Adrenal gland (tissue), 12 donors: Measurements from ENCODE around the gene CA9. TPM values are rescaled to one million over a fixed set of nuclear protein-coding genes. Genes with fewer than 3 reads are reported as not detected.

ENCODE experiments used
- DNase-seq, 7 donors: peaks; one replicate each; pipeline ENCODE4 v3.0.0-alpha.2; 2019 to 2020
- H3K27ac ChIP-seq, 5 donors: fragments of 200-600 bp; sonication (generic) in 4 of 5; 1 replicate in 3 of 5; 2 replicates in 2 of 5; pipeline versions ENCODE4 v1.5.1 to v1.8.0; 2016 to 2020; ENCODE audit warnings: mild to moderate bottlenecking in 1 of 5
- H3K27me3 ChIP-seq: fragments of 200-600 bp; 2 replicates; pipeline ENCODE4 v1.8.0; 2021
- H3K36me3 ChIP-seq, 2 donors: fragments of 200-600 bp; replicated peaks in 1 of 2; 1 replicate in 1 of 2; 2 replicates in 1 of 2; pipeline versions ENCODE4 v1.5.1 to v1.8.0; 2018 to 2022
- H3K4me1 ChIP-seq, 2 donors: fragments of 200-600 bp; replicated peaks in 1 of 2; 1 replicate in 1 of 2; 2 replicates in 1 of 2; pipeline versions ENCODE4 v1.5.1 to v1.8.0; 2018 to 2021
- H3K4me3 ChIP-seq, 4 donors: fragments of 200-600 bp; sonication (generic) in 3 of 4; one replicate each; pipeline ENCODE4 v1.5.1; 2016 to 2018
- H3K9me3 ChIP-seq, 3 donors: fragments of 200-600 bp; sonication (generic) in 1 of 3; replicated peaks in 1 of 3; 1 replicate in 2 of 3; 2 replicates in 1 of 3; pipeline versions ENCODE4 v1.5.1 to v1.8.0; 2016 to 2021
- POLR2A ChIP-seq, 2 donors: fragments of 450-650 bp; IDR thresholded peaks; one replicate each; pipeline ENCODE4 v1.6.1; 2017; ENCODE audit warnings: antibody characterized with exemption in 2 of 2, mild to moderate bottlenecking in 2 of 2, moderate library complexity in 1 of 2
- WGBS, 4 donors: extraction: QIAGEN DNeasy Blood & Tissue Kit in 2 of 4; methylation state at CpG; one replicate each; pipeline versions ENCODE4 v1.1.5 to v1.1.7; 2013 to 2017; 5-methylcytosine and 5-hydroxymethylcytosine counted together
- intact Hi-C, 2 donors: fragments of 100-400 bp; cut with DNase I; formaldehyde crosslinking; loops; one replicate each; pipeline versions ENCODE4 v1.14.1 to v1.15.0; 2022 to 2023
- polyA plus RNA-seq, 3 donors: library from polyadenylated mRNA; stranded (reverse); fragments of 200-250 nt in 2 of 3; fragments of 350-450 nt in 1 of 3; fragmentation: Illumina TruSeq in 1 of 3; extraction: RNeasy Lipid Tissue Mini Kit (QIAGEN cat#74804) in 1 of 3; gene quantifications; one replicate each; pipeline ENCODE4 v1.2.3, GENCODE V29; 2013 to 2014
- total RNA-seq, 9 donors: library from RNA; depleted of rRNA in 4 of 9; stranded (reverse); fragments of >200 nt in 4 of 9; fragments of 120-200 nt in 1 of 9; fragmentation: NEBNext Ultra II Directional in 1 of 9; extraction: Animal tissue kit (Norgen Biotek cat#: 25700) in 1 of 9; gene quantifications; one replicate each; pipeline versions ENCODE4 v1.1.0 to v1.2.4, GENCODE V29; 2013 to 2023
- TF ChIP-seq, protein P1 (sequence below), 6 experiments: fragments of 450-650 bp in 4 of 6; fragments of 200-600 bp in 2 of 6; sonication (generic) in 1 of 6; IDR thresholded peaks; 1 replicate in 5 of 6; 2 replicates in 1 of 6; pipeline versions ENCODE4 v1.5.1 to v1.8.0; 2016 to 2021; ENCODE audit warnings: antibody characterized with exemption in 6 of 6, mild to moderate bottlenecking in 2 of 6, moderate library complexity in 1 of 6
- donor health status: healthy with polysubstance abuse.
- donor health status: Bipolar disorder and iron deficiency.
- donor health status: DM: yes; HTN: yes; CAD: no.
- donor health status: DM: no; HTN: no; CAD: no.
- donor health status: DM: no; HTN: no; CAD: no.
- donor health status: DM: yes; HTN: yes; CAD: no.

CA9 gene
- total and polyA plus RNA-seq, 12 donors = 0.28 to 13.7 (median 1.4) TPM

DNA sequence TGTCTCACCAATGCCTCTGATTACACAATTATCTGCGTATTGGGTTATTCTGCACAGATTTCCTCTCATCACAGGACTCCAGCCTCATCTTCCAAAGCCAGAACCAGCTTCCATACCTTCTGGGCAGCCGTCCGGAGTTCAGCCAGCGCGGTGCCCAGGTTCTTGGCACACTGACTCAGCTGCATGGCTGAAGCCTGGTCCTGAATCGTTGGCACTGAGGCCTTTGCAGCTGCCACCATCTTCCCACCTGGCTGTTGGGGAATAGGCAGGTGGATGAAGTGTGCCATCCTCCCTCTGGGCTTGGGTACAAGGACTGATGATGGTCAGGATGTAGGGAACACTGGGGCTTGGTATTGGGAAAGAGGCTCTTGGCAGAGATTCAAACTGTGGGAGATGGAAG is 40.4 kb downstream of the CA9 start:
- Histone ChIP-seq H3K27me3 (no peaks in the 10 kb centered on the region), H3K4me3 (no peak overlapping the region), H3K27ac (no peak overlapping the region), H3K36me3 (peaks cover 0 to 95% of the 10 kb centered on the region in 2 donors), H3K9me3 (no peaks in the 10 kb centered on the region), H3K4me1 (no peaks in the 10 kb centered on the region)
- WGBS, 4 donors = 89 to 97% (median 91%) methylated on average over 6 of the region's 6 CpGs
- intact Hi-C loops = no loop called here
- no peak for DNase-seq
- no peak for TF ChIP-seq POLR2A (IDR thresholded peaks at IDR 0.05)
- TF ChIP-seq, protein P1, sequence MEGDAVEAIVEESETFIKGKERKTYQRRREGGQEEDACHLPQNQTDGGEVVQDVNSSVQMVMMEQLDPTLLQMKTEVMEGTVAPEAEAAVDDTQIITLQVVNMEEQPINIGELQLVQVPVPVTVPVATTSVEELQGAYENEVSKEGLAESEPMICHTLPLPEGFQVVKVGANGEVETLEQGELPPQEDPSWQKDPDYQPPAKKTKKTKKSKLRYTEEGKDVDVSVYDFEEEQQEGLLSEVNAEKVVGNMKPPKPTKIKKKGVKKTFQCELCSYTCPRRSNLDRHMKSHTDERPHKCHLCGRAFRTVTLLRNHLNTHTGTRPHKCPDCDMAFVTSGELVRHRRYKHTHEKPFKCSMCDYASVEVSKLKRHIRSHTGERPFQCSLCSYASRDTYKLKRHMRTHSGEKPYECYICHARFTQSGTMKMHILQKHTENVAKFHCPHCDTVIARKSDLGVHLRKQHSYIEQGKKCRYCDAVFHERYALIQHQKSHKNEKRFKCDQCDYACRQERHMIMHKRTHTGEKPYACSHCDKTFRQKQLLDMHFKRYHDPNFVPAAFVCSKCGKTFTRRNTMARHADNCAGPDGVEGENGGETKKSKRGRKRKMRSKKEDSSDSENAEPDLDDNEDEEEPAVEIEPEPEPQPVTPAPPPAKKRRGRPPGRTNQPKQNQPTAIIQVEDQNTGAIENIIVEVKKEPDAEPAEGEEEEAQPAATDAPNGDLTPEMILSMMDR (IDR thresholded peaks at IDR 0.05) = no peak

DNA sequence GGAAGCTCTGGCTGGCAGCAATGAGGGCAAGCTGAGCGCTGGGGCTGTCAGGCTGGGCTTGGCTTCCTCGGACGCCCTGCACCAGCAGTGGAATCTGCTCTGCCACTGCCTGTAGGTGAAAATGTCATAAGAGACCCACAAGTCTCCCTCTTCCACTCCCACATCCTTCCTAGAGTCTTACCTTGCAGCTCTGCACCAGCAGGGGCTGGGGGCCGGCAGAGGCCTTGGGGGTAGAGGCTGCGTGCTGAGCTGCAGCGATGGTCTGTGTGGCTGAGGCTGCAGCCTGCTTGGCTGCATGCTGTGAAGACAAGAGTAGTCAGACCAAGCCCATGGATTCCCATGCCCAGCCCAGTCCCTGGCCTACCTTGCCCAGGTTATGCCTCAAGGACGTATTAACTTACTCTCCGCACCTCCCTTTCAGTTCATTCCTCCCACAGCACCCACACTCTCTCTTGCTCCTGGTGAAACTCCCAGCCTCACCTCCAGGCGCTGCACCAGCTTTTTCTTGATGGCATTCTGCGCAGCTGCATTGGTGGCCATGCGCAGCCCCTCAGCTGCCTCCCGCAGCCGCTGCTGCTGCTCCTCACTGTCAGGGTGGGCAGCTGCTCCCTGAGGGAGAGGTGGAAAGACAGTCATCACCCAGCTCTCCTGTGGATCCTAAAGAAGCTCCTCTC is 41.0 kb downstream of the CA9 start:
- Histone ChIP-seq H3K27ac (no peak overlapping the region), H3K36me3 (peaks cover 0 to 98% of the 10 kb centered on the region in 2 donors)

DNA sequence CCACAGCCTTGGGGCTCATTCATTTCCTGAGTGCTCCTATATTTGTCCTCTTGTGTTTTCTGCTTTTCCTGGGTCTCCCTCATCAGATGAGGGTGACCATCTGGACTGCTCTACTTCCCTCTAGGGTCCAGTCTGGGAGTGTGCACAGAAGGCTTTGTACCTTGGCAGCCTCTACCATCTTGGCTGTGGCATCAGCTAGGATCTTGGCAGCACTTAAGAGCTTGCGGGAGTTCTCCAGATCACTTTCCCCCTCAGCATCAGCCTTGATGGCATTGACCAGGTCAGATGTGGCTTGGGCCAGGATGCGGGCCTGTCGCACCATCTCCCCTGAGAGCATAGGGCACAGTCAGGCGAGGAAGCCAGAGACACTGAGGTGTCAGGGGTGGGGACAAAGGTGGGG is 42.5 kb downstream of the CA9 start:
- TF ChIP-seq POLR2A (IDR thresholded peaks at IDR 0.05) = no peak
- TF ChIP-seq, protein P1 (IDR thresholded peaks at IDR 0.05) = peak in 2 of 6 experiments; percentile 14 to 19
- intact Hi-C loops = no loop called here
- Histone ChIP-seq H3K36me3 (peaks cover 0 to 100% of the 10 kb centered on the region in 2 donors), H3K27me3 (no peaks in the 10 kb centered on the region), H3K9me3 (no peaks in the 10 kb centered on the region), H3K27ac (no peak overlapping the region), H3K4me1 (no peaks in the 10 kb centered on the region), H3K4me3 (no peak overlapping the region)
- WGBS, 4 donors = 67 to 72% (median 70%) methylated on average over 4 of the region's 4 CpGs
- no peak for DNase-seq

More for the DNA sequence above, 41.0 kb downstream of the CA9 start:
- H3K4me1 ChIP-seq = no peaks in the 10 kb centered on the region
- H3K4me3 ChIP-seq = no peak overlapping the region
- TF ChIP-seq, protein P1 (IDR thresholded peaks at IDR 0.05) = no peak
- TF ChIP-seq POLR2A (IDR thresholded peaks at IDR 0.05) = no peak
- intact Hi-C loops = no loop called here
- DNase-seq = no peak
- no peaks in the 10 kb centered on the region for H3K27me3 ChIP-seq
- H3K9me3 ChIP-seq = no peaks in the 10 kb centered on the region
- WGBS, 4 donors = 90 to 95% (median 92%) methylated on average over 11 to 13 of the region's 13 CpGs

DNA sequence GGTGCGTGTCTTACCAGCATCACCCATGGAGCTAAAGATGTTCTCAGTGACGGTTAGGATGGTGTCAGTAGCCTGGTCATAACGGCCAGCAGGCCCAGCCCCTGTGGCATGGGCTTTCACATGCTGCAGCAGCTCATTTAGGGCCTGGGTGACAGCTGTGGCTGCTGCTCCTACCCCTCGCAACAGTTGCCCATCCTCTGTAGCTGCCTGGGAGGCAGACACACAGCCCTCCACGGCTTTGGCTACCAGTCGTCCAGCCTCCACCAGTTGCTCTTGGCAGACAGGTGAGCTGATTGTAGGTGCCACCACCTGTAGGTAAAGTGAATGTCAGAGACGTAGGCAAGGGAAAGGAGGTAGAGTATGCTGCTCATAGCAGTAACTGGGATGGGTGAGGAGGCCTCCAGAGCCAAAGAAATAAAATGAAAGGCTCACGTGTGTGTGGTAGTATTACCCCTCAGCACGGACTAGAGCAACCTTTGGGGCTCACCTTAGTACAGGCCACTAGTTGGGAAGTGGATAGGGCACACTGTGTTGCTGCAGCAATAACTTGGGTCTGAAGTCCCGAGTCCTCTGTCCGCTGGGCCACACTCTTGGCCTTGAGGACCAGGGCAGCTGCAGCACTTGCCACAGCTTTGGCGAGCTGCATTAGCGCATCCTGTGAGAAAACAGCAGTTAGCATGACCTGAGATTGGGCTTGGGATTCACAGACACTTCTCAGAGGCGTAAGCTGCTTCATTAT is 43.6 kb downstream of the CA9 start:
- 87 to 95% (median 87%) methylated on average over 7 to 14 of the region's 14 CpGs for WGBS, 4 donors
- Histone ChIP-seq H3K27me3 (no peaks in the 10 kb centered on the region), H3K4me1 (no peaks in the 10 kb centered on the region), H3K9me3 (no peaks in the 10 kb centered on the region), H3K36me3 (peaks cover 0 to 100% of the 10 kb centered on the region in 2 donors), H3K27ac (no peak overlapping the region), H3K4me3 (no peak overlapping the region)
- no peak for DNase-seq
- no peak for TF ChIP-seq POLR2A (IDR thresholded peaks at IDR 0.05)
- TF ChIP-seq, protein P1 (IDR thresholded peaks at IDR 0.05) = no peak
- intact Hi-C loops = no loop called here
